Gastroesophageal sphincter (tissue), 3 donors: ENCODE data around the gene ENO3.

Source experiments
- POLR2AphosphoS5 ChIP-seq: sonication (generic); formaldehyde crosslinking; IDR thresholded peaks from one replicate; pipeline ENCODE4 v1.6.1; 2017; ENCODE audit warnings: antibody characterized with exemption
- TF ChIP-seq, protein P1 (sequence below), 4 experiments: fragments of 200-600 bp in 2 of 4; fragments of 450-650 bp in 2 of 4; sonication (generic) in 1 of 4; IDR thresholded peaks; one replicate each; pipeline ENCODE4 v1.5.1; 2017 to 2019; ENCODE audit warnings: antibody characterized with exemption in 4 of 4, mild to moderate bottlenecking in 2 of 4, moderate library complexity in 2 of 4

DNA sequence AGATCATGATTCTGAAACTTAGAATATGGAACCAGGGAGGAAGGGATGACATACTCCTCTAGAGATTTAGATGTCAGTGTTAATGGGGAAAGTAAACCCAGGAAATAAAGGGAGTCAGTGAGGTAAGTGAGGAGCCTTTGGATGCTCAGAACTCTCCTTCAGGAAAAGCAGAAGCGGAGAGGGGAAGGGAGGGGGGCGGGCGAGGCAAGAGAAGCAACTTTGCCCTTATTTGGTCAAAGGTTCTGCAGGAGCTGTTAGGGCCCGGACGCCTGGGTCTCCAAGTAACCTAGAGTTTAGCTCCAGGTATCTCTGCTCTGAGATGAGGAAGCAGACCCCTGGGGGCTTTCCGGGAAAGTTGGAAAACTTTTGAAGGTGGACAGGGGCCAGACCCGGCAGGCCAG lies 3.9 kb upstream of the ENO3 start:
- TF ChIP-seq POLR2AphosphoS5 = no peak
- TF ChIP-seq, protein P1, sequence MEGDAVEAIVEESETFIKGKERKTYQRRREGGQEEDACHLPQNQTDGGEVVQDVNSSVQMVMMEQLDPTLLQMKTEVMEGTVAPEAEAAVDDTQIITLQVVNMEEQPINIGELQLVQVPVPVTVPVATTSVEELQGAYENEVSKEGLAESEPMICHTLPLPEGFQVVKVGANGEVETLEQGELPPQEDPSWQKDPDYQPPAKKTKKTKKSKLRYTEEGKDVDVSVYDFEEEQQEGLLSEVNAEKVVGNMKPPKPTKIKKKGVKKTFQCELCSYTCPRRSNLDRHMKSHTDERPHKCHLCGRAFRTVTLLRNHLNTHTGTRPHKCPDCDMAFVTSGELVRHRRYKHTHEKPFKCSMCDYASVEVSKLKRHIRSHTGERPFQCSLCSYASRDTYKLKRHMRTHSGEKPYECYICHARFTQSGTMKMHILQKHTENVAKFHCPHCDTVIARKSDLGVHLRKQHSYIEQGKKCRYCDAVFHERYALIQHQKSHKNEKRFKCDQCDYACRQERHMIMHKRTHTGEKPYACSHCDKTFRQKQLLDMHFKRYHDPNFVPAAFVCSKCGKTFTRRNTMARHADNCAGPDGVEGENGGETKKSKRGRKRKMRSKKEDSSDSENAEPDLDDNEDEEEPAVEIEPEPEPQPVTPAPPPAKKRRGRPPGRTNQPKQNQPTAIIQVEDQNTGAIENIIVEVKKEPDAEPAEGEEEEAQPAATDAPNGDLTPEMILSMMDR (IDR thresholded peaks at IDR 0.05) = no peak
